Skeletal muscle tissue (tissue), 4 donors: ENCODE measurements around the gene SRL. TPM values are rescaled to one million over a fixed set of nuclear protein-coding genes. Genes with fewer than 3 reads are reported as not detected.

Experiments used
- H3K27ac ChIP-seq: one replicate; pipeline ENCODE4 v1.7.0; 2013; ENCODE audit warnings: mild to moderate bottlenecking, low read depth, low read length, inconsistent platforms
- H3K27me3 ChIP-seq, 3 donors: one replicate each; pipeline ENCODE4 v1.7.0; 2013; ENCODE audit warnings: low read length in 3 of 3; ENCODE audit not compliant: control insufficient read depth in 3 of 3, insufficient read depth in 3 of 3
- H3K36me3 ChIP-seq, 3 donors: one replicate each; pipeline ENCODE4 v1.7.0; 2013; ENCODE audit warnings: low read length in 3 of 3; ENCODE audit not compliant: control insufficient read depth in 3 of 3, insufficient read depth in 3 of 3
- H3K4me1 ChIP-seq, 3 donors: one replicate each; pipeline ENCODE4 v1.7.0; 2013; ENCODE audit warnings: low read length in 3 of 3, mild to moderate bottlenecking in 3 of 3; ENCODE audit not compliant: control insufficient read depth in 3 of 3, insufficient read depth in 3 of 3
- H3K4me3 ChIP-seq, 3 donors: one replicate each; pipeline ENCODE4 v1.7.0; 2013; ENCODE audit warnings: low read length in 3 of 3
- H3K9ac ChIP-seq, 3 donors: one replicate each; pipeline ENCODE4 v1.7.0; 2013; ENCODE audit warnings: low read length in 3 of 3, mild to moderate bottlenecking in 3 of 3, moderate library complexity in 2 of 3, low read depth in 1 of 3
- H3K9me3 ChIP-seq, 3 donors: one replicate each; pipeline ENCODE4 v1.7.0; 2013; ENCODE audit warnings: low read length in 3 of 3; ENCODE audit not compliant: control insufficient read depth in 3 of 3
- total RNA-seq: library from RNA; depleted of rRNA; stranded (reverse); fragments of >200 nt; gene quantifications from one replicate; pipeline ENCODE4 v1.2.3, GENCODE V29; 2014
- donor health status: Osteomylitis.

Gene SRL
- total RNA-seq, 1 donor from 2014 or later = 230 TPM

- H3K4me3 ChIP-seq = no peak overlapping the region
- no peak overlapping the region for H3K9ac ChIP-seq
- H3K27me3 ChIP-seq = no peaks in the 10 kb centered on the region
- H3K27ac ChIP-seq = no peak overlapping the region
- no peaks in the 10 kb centered on the region for H3K9me3 ChIP-seq
- H3K4me1 ChIP-seq = peaks cover 14 to 34% (median 23%) of the 10 kb centered on the region in 3 donors
- peaks cover 0 to 2% (median 0%) of the 10 kb centered on the region in 3 donors for H3K36me3 ChIP-seq
Observed at GRCh38 chr16:4245077-4245791, 3.4 kb upstream of the SRL start.

GRCh38 chr16:4244254-4245076, 2.6 kb upstream of the SRL start:
- H3K36me3 ChIP-seq = peaks cover 0 to 8% (median 1%) of the 10 kb centered on the region in 3 donors
- H3K4me3 ChIP-seq = no peak overlapping the region
- no peaks in the 10 kb centered on the region for H3K9me3 ChIP-seq
- H3K27ac ChIP-seq = no peak overlapping the region
- H3K4me1 ChIP-seq = peaks cover 11 to 37% (median 24%) of the 10 kb centered on the region in 3 donors
- H3K9ac ChIP-seq = no peak overlapping the region
- no peaks in the 10 kb centered on the region for H3K27me3 ChIP-seq

- no peaks in the 10 kb centered on the region for H3K27me3 ChIP-seq
- H3K4me1 ChIP-seq = peaks cover 36 to 50% (median 47%) of the 10 kb centered on the region in 3 donors
Observed at GRCh38 chr16:4241258-4241927, 487 bp downstream of the SRL start.

GRCh38 chr16:4240624-4241023, 1.3 kb downstream of the SRL start:
- no peaks in the 10 kb centered on the region for H3K9me3 ChIP-seq
- H3K4me3 ChIP-seq = peak overlapping the region; percentile 86 to 94 (median 86)
- H3K27me3 ChIP-seq = no peaks in the 10 kb centered on the region
- peaks cover 0 to 9% (median 7%) of the 10 kb centered on the region in 3 donors for H3K36me3 ChIP-seq
- H3K9ac ChIP-seq = peak overlapping the region; percentile 96 to 100 (median 98)
- H3K4me1 ChIP-seq = peaks cover 37 to 54% (median 52%) of the 10 kb centered on the region in 3 donors
- peak overlapping the region; percentile 97 for H3K27ac ChIP-seq

More at GRCh38 chr16:4241258-4241927, 487 bp downstream of the SRL start:
- Histone ChIP-seq H3K27ac (peak overlapping the region; percentile 97), H3K36me3 (peaks cover 0 to 9% (median 7%) of the 10 kb centered on the region in 3 donors), H3K9me3 (no peaks in the 10 kb centered on the region), H3K9ac (peak overlapping the region; percentile 96 to 100 (median 98)), H3K4me3 (peak overlapping the region; percentile 83 to 94 (median 86))

- peaks cover 0 to 9% (median 7%) of the 10 kb centered on the region in 3 donors for H3K36me3 ChIP-seq
- H3K9ac ChIP-seq = peak overlapping the region; percentile 96 to 100 (median 98)
- H3K27ac ChIP-seq = peak overlapping the region; percentile 97
- H3K27me3 ChIP-seq = no peaks in the 10 kb centered on the region
- H3K4me1 ChIP-seq = peaks cover 45 to 62% (median 61%) of the 10 kb centered on the region in 3 donors
- no peaks in the 10 kb centered on the region for H3K9me3 ChIP-seq
- peak overlapping the region; percentile 86 to 94 (median 86) for H3K4me3 ChIP-seq
Observed at GRCh38 chr16:4239682-4240175, 2.2 kb downstream of the SRL start.

- Histone ChIP-seq H3K27me3 (no peaks in the 10 kb centered on the region), H3K4me3 (peak overlapping the region; percentile 86 to 94 (median 86)), H3K4me1 (peaks cover 52 to 69% (median 68%) of the 10 kb centered on the region in 3 donors), H3K27ac (peak overlapping the region; percentile 97), H3K9me3 (no peaks in the 10 kb centered on the region), H3K36me3 (peaks cover 0 to 9% (median 7%) of the 10 kb centered on the region in 3 donors), H3K9ac (peak overlapping the region; percentile 96 to 100 (median 98))
Observed at GRCh38 chr16:4239020-4239419, 2.9 kb downstream of the SRL start.

GRCh38 chr16:4233431-4233830, 8.4 kb downstream of the SRL start:
- H3K4me1 ChIP-seq = peaks cover 66 to 88% (median 84%) of the 10 kb centered on the region in 3 donors

GRCh38 chr16:4232541-4233386, 9.1 kb downstream of the SRL start:
- Histone ChIP-seq H3K36me3 (peaks cover 0 to 7% (median 5%) of the 10 kb centered on the region in 3 donors), H3K4me1 (peaks cover 59 to 81% (median 78%) of the 10 kb centered on the region in 3 donors), H3K9ac (peak overlapping the region; percentile 33 to 80 (median 51)), H3K4me3 (peak overlapping the region; percentile 38 to 54 (median 45)), H3K27ac (peak overlapping the region; percentile 65), H3K27me3 (no peaks in the 10 kb centered on the region), H3K9me3 (no peaks in the 10 kb centered on the region)

More at GRCh38 chr16:4233431-4233830, 8.4 kb downstream of the SRL start:
- Histone ChIP-seq H3K9ac (peak overlapping the region; percentile 25 to 80 (median 47)), H3K27me3 (no peaks in the 10 kb centered on the region), H3K36me3 (peaks cover 0 to 8% (median 6%) of the 10 kb centered on the region in 3 donors), H3K27ac (peak overlapping the region; percentile 65), H3K9me3 (no peaks in the 10 kb centered on the region), H3K4me3 (peak overlapping the region; percentile 22 to 54 (median 40))
